GM12873 (cell line): ENCODE results near the gene DDX17.

Experiments used
- CTCF ChIP-seq: IDR thresholded peaks from 2 replicates; pipeline ENCODE4 v1.5.1; 2012; ENCODE audit warnings: low read depth, mild to moderate bottlenecking, moderate library complexity, low read length, control low read depth; ENCODE audit not compliant: insufficient read depth; ENCODE audit errors: missing control alignments

Gene DDX17

GRCh38 chr22:38468443-38469305 lies 37.4 kb downstream of the DDX17 start:
- TF ChIP-seq CTCF, result peak; percentile 35

GRCh38 chr22:38467904-38468442 lies 38.1 kb downstream of the DDX17 start, which contains the start of gene KDELR3:
TSS of gene KDELR3 (plus strand) at chr22:38468096. CDS start at chr22:38468234, 138 bp downstream.
- TF ChIP-seq CTCF, result no peak

DNA sequence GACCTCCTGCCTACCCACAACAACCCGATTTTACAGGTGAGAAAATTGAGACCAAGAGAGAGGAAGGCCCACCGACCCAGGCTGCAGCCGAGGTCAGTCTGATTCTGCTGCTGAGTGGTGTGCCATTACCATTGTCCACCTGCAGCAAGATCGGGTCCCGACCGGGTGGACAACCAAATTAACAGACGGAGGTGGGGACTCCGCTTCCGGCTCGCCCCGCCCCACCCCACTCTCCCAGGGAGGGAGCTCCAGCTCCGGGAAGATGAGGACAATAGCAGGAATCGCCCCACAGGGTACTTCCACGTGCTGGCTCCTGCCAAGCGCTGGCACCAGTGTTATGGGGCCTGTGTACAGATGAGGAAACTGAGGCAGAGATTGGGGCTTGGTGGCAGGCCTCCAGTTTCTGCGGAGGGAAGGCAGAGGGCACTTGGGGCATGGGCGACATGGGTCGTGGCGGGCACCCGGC lies 38.6 kb downstream of the DDX17 start:
- no peak for TF ChIP-seq CTCF

GRCh38 chr22:38465673-38466490 lies 40.2 kb downstream of the DDX17 start:
- no peak for TF ChIP-seq CTCF

- no peak for TF ChIP-seq CTCF
Measured at GRCh38 chr22:38464992-38465672, 41.0 kb downstream of the DDX17 start.

GRCh38 chr22:38462960-38463784 lies 42.9 kb downstream of the DDX17 start:
- no peak for TF ChIP-seq CTCF
